HG02981 (cell line): ENCODE results near the gene ARL5C.

Experiments used
- ATAC-seq: cut with Tn5 transposase; IDR thresholded peaks from one replicate; pipeline ENCODE4 v1.9.1; 2021; ENCODE audit warnings: mild to moderate bottlenecking, moderate library complexity; ENCODE audit not compliant: unreplicated experiment

Gene ARL5C

GRCh38 chr17:39194089-39194984 lies 28.4 kb upstream of the ARL5C start:
- ATAC-seq: no peak

GRCh38 chr17:39193346-39193745 lies 27.4 kb upstream of the ARL5C start:
- ATAC-seq: no peak

- no peak for ATAC-seq
These were observed 26.9 kb upstream of the ARL5C start for GRCh38 chr17:39192901-39193300.

GRCh38 chr17:39191750-39192510 lies 26.0 kb upstream of the ARL5C start:
- no peak for ATAC-seq

GRCh38 chr17:39187152-39187830 lies 21.3 kb upstream of the ARL5C start:
- no peak for ATAC-seq

- no peak for ATAC-seq
These were observed 20.6 kb upstream of the ARL5C start for GRCh38 chr17:39186481-39187002.

- no peak for ATAC-seq
These were observed 17.8 kb upstream of the ARL5C start for GRCh38 chr17:39183720-39184119.

- no peak for ATAC-seq
These were observed 17.1 kb upstream of the ARL5C start for GRCh38 chr17:39183045-39183444.

- no peak for ATAC-seq
These were observed 15.3 kb upstream of the ARL5C start for GRCh38 chr17:39181303-39181702.

- no peak for ATAC-seq
These were observed 12.6 kb upstream of the ARL5C start for GRCh38 chr17:39178536-39178935.

GRCh38 chr17:39177256-39177655 lies 11.3 kb upstream of the ARL5C start:
- no peak for ATAC-seq

GRCh38 chr17:39175695-39176093 lies 9.7 kb upstream of the ARL5C start:
- ATAC-seq: no peak

- no peak for ATAC-seq
These were observed 9.1 kb upstream of the ARL5C start for GRCh38 chr17:39174920-39175694.

GRCh38 chr17:39173526-39174274 lies 7.7 kb upstream of the ARL5C start:
- ATAC-seq: no peak

GRCh38 chr17:39173080-39173479 lies 7.1 kb upstream of the ARL5C start:
- ATAC-seq: no peak

GRCh38 chr17:39171933-39172332 lies 6.0 kb upstream of the ARL5C start:
- no peak for ATAC-seq

GRCh38 chr17:39170558-39170957 lies 4.6 kb upstream of the ARL5C start:
- no peak for ATAC-seq

GRCh38 chr17:39170109-39170508 lies 4.1 kb upstream of the ARL5C start:
- no peak for ATAC-seq

- ATAC-seq: no peak
These were observed 3.6 kb upstream of the ARL5C start for GRCh38 chr17:39169518-39169917.

- no peak for ATAC-seq
These were observed 3.1 kb upstream of the ARL5C start for GRCh38 chr17:39169101-39169500.
